ENCODE results near the gene WDFY3.
"Not testable (repeated sequence)": the region's sequence is repeated elsewhere in the genome, so short reads cannot be mapped to it uniquely, and the experiment has no call there.

The WDFY3 gene

DNA sequence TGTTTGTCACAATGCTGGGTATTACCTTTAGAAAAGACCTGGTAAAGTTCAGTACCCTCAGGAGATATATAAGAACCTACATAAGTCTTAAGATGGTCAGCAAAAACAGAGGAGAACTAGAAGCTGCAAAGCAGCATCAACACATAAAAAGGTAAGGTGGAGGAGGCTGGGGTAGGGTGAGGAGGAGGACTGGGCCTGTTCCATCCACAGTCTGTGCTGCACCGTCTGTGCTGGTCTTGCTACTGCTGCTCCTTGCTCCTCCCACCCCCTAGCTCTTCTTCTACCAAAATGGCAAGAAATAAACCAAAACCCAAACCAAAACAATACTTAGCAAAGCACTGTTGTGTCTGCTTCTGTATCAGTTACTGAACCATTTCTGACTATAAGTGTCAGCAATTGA is 281.4 kb downstream of the WDFY3 start:
- H3K4me3 ChIP-seq (ENCODE audit: low read depth, low read length) = no peak overlapping the region
- TF ChIP-seq, protein P1, sequence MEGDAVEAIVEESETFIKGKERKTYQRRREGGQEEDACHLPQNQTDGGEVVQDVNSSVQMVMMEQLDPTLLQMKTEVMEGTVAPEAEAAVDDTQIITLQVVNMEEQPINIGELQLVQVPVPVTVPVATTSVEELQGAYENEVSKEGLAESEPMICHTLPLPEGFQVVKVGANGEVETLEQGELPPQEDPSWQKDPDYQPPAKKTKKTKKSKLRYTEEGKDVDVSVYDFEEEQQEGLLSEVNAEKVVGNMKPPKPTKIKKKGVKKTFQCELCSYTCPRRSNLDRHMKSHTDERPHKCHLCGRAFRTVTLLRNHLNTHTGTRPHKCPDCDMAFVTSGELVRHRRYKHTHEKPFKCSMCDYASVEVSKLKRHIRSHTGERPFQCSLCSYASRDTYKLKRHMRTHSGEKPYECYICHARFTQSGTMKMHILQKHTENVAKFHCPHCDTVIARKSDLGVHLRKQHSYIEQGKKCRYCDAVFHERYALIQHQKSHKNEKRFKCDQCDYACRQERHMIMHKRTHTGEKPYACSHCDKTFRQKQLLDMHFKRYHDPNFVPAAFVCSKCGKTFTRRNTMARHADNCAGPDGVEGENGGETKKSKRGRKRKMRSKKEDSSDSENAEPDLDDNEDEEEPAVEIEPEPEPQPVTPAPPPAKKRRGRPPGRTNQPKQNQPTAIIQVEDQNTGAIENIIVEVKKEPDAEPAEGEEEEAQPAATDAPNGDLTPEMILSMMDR (IDR thresholded peaks at IDR 0.05; ENCODE audit: low read depth, low read length) = no peak

DNA sequence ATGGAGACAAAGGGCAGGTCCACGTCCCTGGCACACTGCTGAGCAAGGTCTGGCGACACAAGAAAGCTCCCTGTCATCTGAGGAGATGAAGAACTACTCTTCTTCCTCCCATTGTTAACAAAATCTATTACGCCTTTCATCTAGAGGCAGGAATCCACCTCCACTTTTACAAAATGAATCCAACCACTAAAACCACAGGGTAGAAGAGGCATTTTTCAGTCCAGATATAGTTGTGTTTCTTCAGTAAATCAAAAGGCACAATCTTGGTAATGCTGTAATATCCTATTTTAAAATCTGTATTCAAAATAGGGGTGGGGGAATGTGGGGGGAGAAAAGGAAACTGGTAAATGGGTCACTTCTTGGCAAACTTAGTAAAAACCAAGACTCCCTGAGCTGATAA is 282.1 kb downstream of the WDFY3 start:
- TF ChIP-seq, protein P1 (IDR thresholded peaks at IDR 0.05; ENCODE audit: low read depth, low read length) = no peak
- H3K4me3 ChIP-seq (ENCODE audit: low read depth, low read length) = no peak overlapping the region

DNA sequence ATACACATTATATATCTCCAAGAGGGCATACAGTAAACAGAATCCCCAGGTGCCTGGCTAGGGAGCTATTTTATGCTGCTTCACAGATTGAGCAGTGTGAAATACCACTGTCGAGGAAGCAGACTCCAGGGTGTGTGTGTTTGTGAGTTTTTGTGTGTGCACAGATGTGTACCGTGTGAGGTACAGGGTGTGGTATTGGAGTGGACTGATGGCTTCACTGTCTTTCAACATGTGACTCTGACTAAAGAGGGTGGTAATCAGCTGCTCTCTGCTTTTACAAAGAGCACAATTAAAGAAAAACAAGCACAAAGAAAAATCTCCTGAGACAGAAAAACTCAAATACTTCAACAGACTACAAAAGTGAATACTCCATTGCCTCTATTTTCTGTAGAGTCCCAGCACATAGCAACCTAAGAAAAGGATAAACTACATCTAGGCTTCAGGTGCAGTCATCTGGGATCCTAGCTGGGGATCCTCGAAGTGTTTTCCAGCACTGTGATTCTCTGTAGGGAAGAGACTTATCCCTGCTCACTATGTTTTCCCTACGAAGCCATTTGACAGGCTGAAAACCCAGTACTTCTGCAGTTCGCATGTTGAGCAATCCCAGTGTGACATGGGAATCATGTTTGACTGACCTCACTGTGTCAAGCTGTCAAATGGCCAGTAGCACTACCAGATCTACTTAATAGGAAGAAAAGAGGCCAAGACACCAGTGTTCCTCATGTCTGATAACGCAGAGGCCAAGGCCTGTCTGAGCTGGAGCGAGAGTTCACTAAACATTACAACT is 283.2 kb downstream of the WDFY3 start:
- TF ChIP-seq, protein P1 (IDR thresholded peaks at IDR 0.05; ENCODE audit: low read depth, low read length) = no peak
- H3K4me3 ChIP-seq (ENCODE audit: low read depth, low read length) = no peak overlapping the region

DNA sequence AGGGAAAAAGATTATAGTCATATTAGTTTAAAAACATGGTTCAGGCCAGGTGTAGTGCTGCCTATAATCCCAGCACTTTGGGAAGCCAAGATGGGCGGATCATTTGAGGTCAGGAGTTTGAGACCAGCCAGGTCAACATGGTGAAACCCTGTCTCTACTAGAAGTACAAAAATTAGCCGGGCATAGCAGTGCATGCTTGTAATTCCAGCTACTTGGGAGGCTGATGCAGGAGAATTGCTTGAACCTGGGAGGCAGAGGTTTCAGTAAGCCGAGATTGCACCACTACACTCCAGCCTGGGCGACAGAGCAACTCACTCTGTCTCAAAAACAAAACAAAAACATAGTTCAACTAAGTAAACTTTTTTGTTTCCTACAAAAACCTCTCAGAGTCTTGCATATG is 283.8 kb downstream of the WDFY3 start:
- not testable (repeated sequence) for H3K4me3 ChIP-seq (ENCODE audit: low read depth, low read length)

DNA sequence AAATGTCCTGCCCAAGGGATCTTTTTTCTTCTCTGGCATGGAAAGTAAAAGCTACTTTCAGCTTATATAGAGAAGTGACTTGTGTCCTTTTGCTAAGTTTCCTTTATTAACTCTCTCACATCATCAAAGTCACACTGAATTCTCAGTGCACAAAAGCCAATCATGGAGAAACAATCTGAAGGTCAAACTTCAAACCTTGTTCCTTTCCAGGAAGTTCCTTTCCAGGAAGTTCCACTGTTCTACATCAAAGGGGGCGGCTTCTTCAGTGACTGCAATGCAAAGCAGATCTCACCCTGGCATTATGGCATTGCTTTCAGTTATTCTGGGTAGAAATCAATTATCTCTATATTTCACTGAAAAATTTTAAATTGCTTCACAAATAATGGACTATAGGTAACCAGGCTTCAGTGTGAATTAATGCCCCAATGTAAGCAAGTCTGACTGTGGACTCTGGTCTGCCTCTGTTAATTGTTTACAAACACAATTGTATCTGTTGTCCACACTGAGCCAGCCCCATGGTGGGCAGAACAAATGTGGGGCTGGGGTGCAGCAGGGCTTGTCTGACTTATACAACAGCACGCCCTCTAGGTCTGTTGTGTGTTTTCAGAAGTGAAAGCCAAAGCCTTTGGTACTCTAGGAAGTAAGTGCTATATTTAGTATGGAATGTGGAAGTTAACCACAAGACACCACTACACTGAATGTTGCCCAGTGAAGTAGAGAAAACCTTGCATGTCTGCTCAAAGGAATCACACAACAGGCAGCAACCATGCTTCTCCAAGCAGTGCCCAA is 284.8 kb downstream of the WDFY3 start:
- no peak overlapping the region for H3K4me3 ChIP-seq (ENCODE audit: low read depth, low read length)
- TF ChIP-seq, protein P1 (IDR thresholded peaks at IDR 0.05; ENCODE audit: low read depth, low read length) = peak; percentile 15; the same call in 1 of the 2 replicates

DNA sequence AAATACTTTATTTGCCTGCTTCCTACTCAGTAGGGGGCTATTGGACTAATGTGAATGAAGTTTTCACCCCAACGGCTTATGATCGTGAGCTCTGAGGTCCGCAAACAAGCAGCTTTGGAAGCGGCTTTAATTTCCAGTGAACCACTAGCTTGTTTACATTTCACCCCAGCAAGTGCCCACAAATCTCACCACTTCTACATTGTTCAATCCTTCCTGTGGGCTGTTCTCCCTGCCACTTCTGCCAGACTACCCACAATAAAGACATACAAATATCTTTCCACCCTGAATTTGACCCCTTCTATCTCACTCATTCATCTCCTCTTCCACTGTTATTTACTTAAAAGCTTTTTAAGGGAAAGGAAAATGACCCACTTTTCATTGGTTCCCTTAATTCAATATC is 285.5 kb downstream of the WDFY3 start:
- H3K4me3 ChIP-seq (ENCODE audit: low read depth, low read length) = no peak overlapping the region
- TF ChIP-seq, protein P1 (IDR thresholded peaks at IDR 0.05; ENCODE audit: low read depth, low read length) = no peak

DNA sequence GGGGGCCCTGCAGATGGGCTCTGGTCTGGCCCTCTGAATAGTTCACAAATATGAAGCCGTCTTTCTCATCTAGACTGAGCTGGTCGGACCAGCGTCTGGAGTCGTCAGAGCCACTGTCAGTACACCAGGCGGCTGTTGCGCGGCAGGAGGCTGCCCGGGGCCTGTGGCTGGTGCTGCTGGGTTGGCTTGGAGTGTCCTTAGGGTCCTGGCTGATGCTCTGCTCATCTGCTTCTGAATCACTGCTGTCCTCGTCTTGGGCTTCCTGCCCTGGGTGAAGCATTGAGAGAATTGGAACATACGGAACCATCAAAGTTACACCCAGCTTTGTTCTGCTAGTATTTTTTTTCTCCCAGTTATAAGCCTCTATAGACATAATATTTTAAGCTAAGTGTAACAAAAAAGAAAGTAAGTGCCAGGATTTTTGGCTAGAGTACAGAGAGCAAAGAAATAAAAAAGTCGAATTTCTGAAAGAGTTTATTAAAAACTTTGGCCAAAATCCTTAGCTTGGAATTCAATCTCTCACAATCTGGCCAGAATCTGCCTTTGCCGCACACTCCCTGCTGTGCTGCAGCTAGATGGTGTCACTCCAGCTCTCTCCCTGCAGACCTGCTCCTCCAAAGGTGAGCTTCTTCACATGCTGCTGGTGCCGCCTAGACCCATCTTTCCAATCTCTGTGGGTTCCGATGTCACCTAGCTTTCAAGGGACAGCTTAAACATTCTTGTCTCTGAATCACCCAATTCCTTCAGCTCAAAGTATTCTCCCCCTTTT is 287.3 kb downstream of the WDFY3 start:
- TF ChIP-seq, protein P1 (IDR thresholded peaks at IDR 0.05; ENCODE audit: low read depth, low read length) = no peak
- no peak overlapping the region for H3K4me3 ChIP-seq (ENCODE audit: low read depth, low read length)
